HG03457 (cell line): ENCODE measurements around the gene MTX2.
"Not testable (repeated sequence)": the region's sequence is repeated elsewhere in the genome, so short reads cannot be mapped to it uniquely, and the experiment has no call there.

ENCODE experiments used
- ATAC-seq: cut with Tn5 transposase; IDR thresholded peaks from one replicate; pipeline ENCODE4 v1.9.1; 2021; ENCODE audit warnings: moderate number of reproducible peaks; ENCODE audit not compliant: unreplicated experiment

Gene MTX2

GRCh38 chr2:176284461-176285049 lies 15.3 kb downstream of the MTX2 start:
- ATAC-seq: no peak

- ATAC-seq: no peak
Measured at GRCh38 chr2:176285321-176285720, 16.1 kb downstream of the MTX2 start.

- no peak for ATAC-seq
Measured at GRCh38 chr2:176291335-176291734, 22.1 kb downstream of the MTX2 start.

GRCh38 chr2:176291809-176292283 lies 22.6 kb downstream of the MTX2 start:
- peak; percentile 71 for ATAC-seq

GRCh38 chr2:176292608-176293007 lies 23.4 kb downstream of the MTX2 start:
- no peak for ATAC-seq

GRCh38 chr2:176293334-176293733 lies 24.1 kb downstream of the MTX2 start:
- ATAC-seq: no peak

GRCh38 chr2:176297067-176297466 lies 27.8 kb downstream of the MTX2 start:
- ATAC-seq: no peak

- no peak for ATAC-seq
Measured at GRCh38 chr2:176297737-176298136, 28.5 kb downstream of the MTX2 start.

GRCh38 chr2:176306020-176306419 lies 36.8 kb downstream of the MTX2 start:
- ATAC-seq: not testable (repeated sequence)

GRCh38 chr2:176317199-176317598 lies 48.0 kb downstream of the MTX2 start:
- no peak for ATAC-seq

GRCh38 chr2:176317623-176318065 lies 48.4 kb downstream of the MTX2 start:
- ATAC-seq: no peak

GRCh38 chr2:176321916-176322315 lies 52.7 kb downstream of the MTX2 start:
- ATAC-seq: no peak

- ATAC-seq: no peak
Measured at GRCh38 chr2:176324862-176325261, 55.6 kb downstream of the MTX2 start.

- no peak for ATAC-seq
Measured at GRCh38 chr2:176325732-176326131, 56.5 kb downstream of the MTX2 start.

- no peak for ATAC-seq
Measured at GRCh38 chr2:176328149-176328548, 58.9 kb downstream of the MTX2 start.

- ATAC-seq: no peak
Measured at GRCh38 chr2:176330612-176331011, 61.4 kb downstream of the MTX2 start.

GRCh38 chr2:176331646-176332045 lies 62.4 kb downstream of the MTX2 start:
- no peak for ATAC-seq

GRCh38 chr2:176334729-176335128 lies 65.5 kb downstream of the MTX2 start:
- no peak for ATAC-seq

- no peak for ATAC-seq
Measured at GRCh38 chr2:176338395-176338794, 69.2 kb downstream of the MTX2 start.

- no peak for ATAC-seq
Measured at GRCh38 chr2:176339208-176339607, 70.0 kb downstream of the MTX2 start.

- no peak for ATAC-seq
Measured at GRCh38 chr2:176356251-176356650, 87.0 kb downstream of the MTX2 start.

- ATAC-seq: no peak
Measured at GRCh38 chr2:176364273-176364977, 95.2 kb downstream of the MTX2 start.

GRCh38 chr2:176368349-176368748 lies 99.1 kb downstream of the MTX2 start:
- no peak for ATAC-seq
